Measurements from ENCODE around the gene GRHPR.
"Not testable (repeated sequence)": the region's sequence is repeated elsewhere in the genome, so short reads cannot be mapped to it uniquely, and the experiment has no call there.

Gene GRHPR

DNA sequence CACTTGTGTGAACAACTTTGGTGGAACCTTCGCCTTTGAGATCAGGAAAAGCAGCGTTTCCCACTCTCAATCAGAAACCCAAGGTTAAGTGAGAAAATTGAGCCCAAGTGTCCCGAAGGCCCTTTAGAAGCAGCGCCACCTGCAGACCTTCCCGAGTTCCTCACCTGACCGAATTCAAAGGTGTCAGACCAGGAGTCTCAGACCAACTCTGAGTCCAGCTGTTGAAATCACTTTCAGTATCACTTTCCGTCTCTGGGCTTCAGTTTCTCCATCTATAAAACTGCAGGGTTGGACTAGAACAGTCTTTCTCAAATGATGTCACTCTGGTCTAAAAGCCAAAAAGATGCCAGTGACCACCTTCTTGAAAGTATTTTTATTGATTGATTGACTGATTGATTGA, 31.7 kb upstream of the GRHPR start:
- Histone ChIP-seq H3K27me3 (no peaks in the 10 kb centered on the region), H3K4me1 (no peaks in the 10 kb centered on the region), H3K36me3 (no peaks in the 10 kb centered on the region), H3K4me3 (no peak overlapping the region), H3K27ac (no peak overlapping the region), H3K9me3 (no peaks in the 10 kb centered on the region)
- DNase-seq: no peak
- intact Hi-C loops (cut with DNase I; ENCODE audit: low total_unique reads): no loop called here
- no peak for TF ChIP-seq CTCF (IDR thresholded peaks at IDR 0.05)

DNA sequence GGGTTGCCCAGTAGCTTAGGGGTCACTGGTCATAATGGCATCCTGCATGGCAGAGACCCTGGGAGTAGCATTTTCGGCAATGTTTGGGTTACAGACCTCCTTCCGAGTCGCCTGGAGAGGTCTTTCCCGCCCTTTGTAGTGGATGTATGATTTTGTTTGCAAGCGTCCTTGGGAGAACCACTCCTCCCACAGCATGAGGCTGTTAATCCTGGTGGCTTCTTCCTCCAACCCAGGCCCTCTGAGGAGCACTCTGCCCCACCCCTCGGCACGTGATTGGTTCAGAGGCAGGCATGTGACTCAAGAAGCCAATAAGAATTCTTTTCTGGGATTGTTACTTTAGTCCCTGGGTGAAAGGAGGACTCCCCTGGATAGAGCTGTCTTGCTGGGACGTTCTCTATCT, 30.2 kb upstream of the GRHPR start:
- DNase-seq: no peak
- TF ChIP-seq CTCF (IDR thresholded peaks at IDR 0.05): no peak
- intact Hi-C loops (cut with DNase I; ENCODE audit: low total_unique reads): no loop called here

GRCh38 chr9:37395229-37395628, 27.3 kb upstream of the GRHPR start:
- Histone ChIP-seq H3K27me3 (no peaks in the 10 kb centered on the region), H3K36me3 (no peaks in the 10 kb centered on the region), H3K4me3 (no peak overlapping the region), H3K4me1 (no peaks in the 10 kb centered on the region), H3K27ac (no peak overlapping the region), H3K9me3 (no peaks in the 10 kb centered on the region)
- TF ChIP-seq CTCF (IDR thresholded peaks at IDR 0.05): no peak
- no peak for DNase-seq
- intact Hi-C loops (cut with DNase I; ENCODE audit: low total_unique reads): no loop called here

More for the DNA sequence above, 30.2 kb upstream of the GRHPR start:
- Histone ChIP-seq H3K27ac (no peak overlapping the region), H3K4me3 (no peak overlapping the region), H3K36me3 (no peaks in the 10 kb centered on the region), H3K27me3 (no peaks in the 10 kb centered on the region), H3K9me3 (no peaks in the 10 kb centered on the region), H3K4me1 (no peaks in the 10 kb centered on the region)

DNA sequence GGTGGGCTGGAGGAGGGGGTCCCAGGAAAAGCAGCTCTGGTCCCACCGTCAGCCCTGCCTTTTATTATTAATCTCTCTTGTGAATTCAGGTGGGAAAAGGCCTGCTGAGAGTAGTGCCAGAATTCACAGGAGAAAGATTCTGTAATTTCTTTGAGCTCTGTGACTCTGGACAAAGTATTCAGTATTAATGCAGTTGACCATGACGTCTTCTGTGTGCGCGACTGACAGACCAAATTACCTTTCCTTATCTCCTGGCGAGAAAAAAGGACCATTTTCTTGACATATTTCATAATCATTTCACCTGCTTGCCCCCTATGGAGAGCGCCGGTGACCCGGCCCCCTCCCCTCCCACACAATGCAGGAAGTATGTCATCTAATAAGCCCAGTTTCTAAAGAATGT, 26.8 kb upstream of the GRHPR start:
- no peak overlapping the region for H3K27ac ChIP-seq
- no peak for DNase-seq

GRCh38 chr9:37397948-37398347, 24.5 kb upstream of the GRHPR start:
- H3K4me3 ChIP-seq; H3K27ac ChIP-seq; H3K36me3 ChIP-seq; H3K27me3 ChIP-seq; H3K9me3 ChIP-seq; DNase-seq; intact Hi-C loops (cut with DNase I; ENCODE audit: low total_unique reads); H3K4me1 ChIP-seq: not testable (repeated sequence)

More for the DNA sequence above, 26.8 kb upstream of the GRHPR start:
- Histone ChIP-seq H3K9me3 (no peaks in the 10 kb centered on the region), H3K4me3 (no peak overlapping the region), H3K4me1 (no peaks in the 10 kb centered on the region), H3K36me3 (no peaks in the 10 kb centered on the region), H3K27me3 (no peaks in the 10 kb centered on the region)
- intact Hi-C loops (cut with DNase I; ENCODE audit: low total_unique reads): no loop called here
- TF ChIP-seq CTCF (IDR thresholded peaks at IDR 0.05): no peak

DNA sequence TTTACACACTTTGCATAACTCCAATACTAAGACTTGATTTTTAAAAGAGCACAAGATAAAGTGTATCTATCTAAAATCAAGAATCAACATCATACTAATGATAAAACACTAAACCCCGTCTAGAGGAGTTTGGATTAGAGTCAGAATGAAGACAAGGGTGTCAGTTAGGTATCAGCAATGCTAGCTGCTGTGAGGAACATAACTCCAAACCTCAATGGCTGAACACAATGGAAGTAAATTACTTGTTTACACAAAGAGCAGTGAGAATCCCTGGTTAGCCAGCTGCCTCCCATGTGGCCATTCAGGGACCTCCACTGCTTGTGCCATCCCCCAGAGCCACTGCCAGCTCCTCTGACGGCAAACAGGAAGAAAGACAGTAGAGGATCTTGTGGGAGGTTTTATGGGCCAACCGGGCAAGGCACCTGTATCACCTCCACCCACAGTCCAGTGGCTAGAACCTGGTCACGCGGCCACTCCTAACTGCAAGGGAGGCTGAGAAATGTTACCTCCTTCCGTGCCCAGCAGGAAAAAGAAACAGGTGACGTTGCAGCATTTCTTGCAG, 24.0 kb upstream of the GRHPR start:
- H3K4me3 ChIP-seq: no peak overlapping the region
- no peaks in the 10 kb centered on the region for H3K9me3 ChIP-seq
- no peaks in the 10 kb centered on the region for H3K4me1 ChIP-seq
- no peak for DNase-seq
- no peak for TF ChIP-seq CTCF (IDR thresholded peaks at IDR 0.05)
- no peak overlapping the region for H3K27ac ChIP-seq
- H3K27me3 ChIP-seq: no peaks in the 10 kb centered on the region
- H3K36me3 ChIP-seq: no peaks in the 10 kb centered on the region
- intact Hi-C loops (cut with DNase I; ENCODE audit: low total_unique reads): no loop called here

Measured in tibial artery (tissue), 4 donors.